ENCODE results near the gene PPTC7. TPM values are rescaled to one million over a fixed set of nuclear protein-coding genes. Genes with fewer than 3 reads are reported as not detected.

Gene PPTC7
- total RNA-seq, 4 donors from 2014 or later: 27.6 to 85.8 (median 58.4) TPM

- Histone ChIP-seq H3K27ac (no peak overlapping the region), H3K4me3 (no peak overlapping the region), H3K9me3 (no peaks in the 10 kb centered on the region), H3K27me3 (no peaks in the 10 kb centered on the region), H3K4me1 (no peaks in the 10 kb centered on the region), H3K36me3 (no peaks in the 10 kb centered on the region)
- intact Hi-C loops (cut with DNase I; ENCODE audit: low total_unique reads): loop anchor here (2.0 to 5.0 kb wide), 4 partner anchors 19 to 373 kb away; no protein-coding TSS in a partner anchor
- DNase-seq (no peak), ATAC-seq (no peak)
- TF ChIP-seq CTCF (IDR thresholded peaks at IDR 0.05 in 4 of 5, conservative IDR thresholded peaks at IDR 0.05 in 1 of 5) (no peak), POLR2A (IDR thresholded peaks at IDR 0.05) (no peak)
- in situ Hi-C loops (cut with MboI; ENCODE audit: low sequenced_read_pairs in 4 of 4): loop anchor here (5.0 to 10.0 kb wide), 3 partner anchors 83 to 311 kb away; no protein-coding TSS in a partner anchor
These were observed 69.3 kb downstream of the PPTC7 start for GRCh38 chr12:110513842-110514241.

GRCh38 chr12:110508071-110508586, 75.0 kb downstream of the PPTC7 start:
- Histone ChIP-seq H3K9me3 (no peaks in the 10 kb centered on the region), H3K27ac (no peak overlapping the region), H3K36me3 (no peaks in the 10 kb centered on the region), H3K4me1 (no peaks in the 10 kb centered on the region), H3K4me3 (no peak overlapping the region), H3K27me3 (no peaks in the 10 kb centered on the region)
- no peak for DNase-seq
- in situ Hi-C loops (cut with MboI; ENCODE audit: low sequenced_read_pairs in 4 of 4): loop anchor here in 1 of 4 donors (10.0 kb wide), 1 partner anchor 53 kb away; the partner anchor contains the start of gene ARPC3
- intact Hi-C loops (cut with DNase I; ENCODE audit: low total_unique reads): no loop called here
- ATAC-seq: no peak
- TF ChIP-seq POLR2A (IDR thresholded peaks at IDR 0.05): no peak

- no peaks in the 10 kb centered on the region for H3K27me3 ChIP-seq
- ATAC-seq (no peak), DNase-seq (no peak)
- intact Hi-C loops (cut with DNase I; ENCODE audit: low total_unique reads): no loop called here
- no peaks in the 10 kb centered on the region for H3K9me3 ChIP-seq
- in situ Hi-C loops (cut with MboI; ENCODE audit: low sequenced_read_pairs in 4 of 4): loop anchor here in 1 of 4 donors (10.0 kb wide), 1 partner anchor 51 kb away; the partner anchor contains the start of gene ARPC3
- TF ChIP-seq POLR2A (IDR thresholded peaks at IDR 0.05) (no peak), CTCF (IDR thresholded peaks at IDR 0.05 in 4 of 5, conservative IDR thresholded peaks at IDR 0.05 in 1 of 5) (no peak)
- no peak overlapping the region for H3K4me3 ChIP-seq
- no peaks in the 10 kb centered on the region for H3K36me3 ChIP-seq
- no peak overlapping the region for H3K27ac ChIP-seq
- peaks cover 12 to 13% of the 10 kb centered on the region in 2 donors for H3K4me1 ChIP-seq
These were observed 77.8 kb downstream of the PPTC7 start for GRCh38 chr12:110505332-110505731.

GRCh38 chr12:110503432-110503831, 79.7 kb downstream of the PPTC7 start:
- intact Hi-C loops (cut with DNase I; ENCODE audit: low total_unique reads): loop anchor here (2.0 to 5.0 kb wide), 3 partner anchors 39 to 239 kb away; partner anchors contain the start of genes PPP1CC and TCTN1
- no peak for TF ChIP-seq POLR2A (IDR thresholded peaks at IDR 0.05)
- TF ChIP-seq CTCF (IDR thresholded peaks at IDR 0.05 in 4 of 5, conservative IDR thresholded peaks at IDR 0.05 in 1 of 5): no peak
- in situ Hi-C loops (cut with MboI; ENCODE audit: low sequenced_read_pairs in 4 of 4): loop anchor here in 2 of 4 donors (5.0 to 10.0 kb wide), 2 partner anchors 36 to 49 kb away; partner anchors contain the start of genes ARPC3 (in 1 of the 2), FAM216A (in 1 of the 2) and GPN3 (in 1 of the 2)
- Histone ChIP-seq H3K27ac (no peak overlapping the region), H3K36me3 (no peaks in the 10 kb centered on the region), H3K27me3 (no peaks in the 10 kb centered on the region), H3K4me1 (peaks cover 30 to 32% of the 10 kb centered on the region in 2 donors), H3K4me3 (no peak overlapping the region), H3K9me3 (no peaks in the 10 kb centered on the region)
- DNase-seq (no peak), ATAC-seq (no peak)
